ENCODE measurements around the gene GREM2. TPM values are rescaled to one million over a fixed set of nuclear protein-coding genes. Genes with fewer than 3 reads are reported as not detected.

Gene GREM2
- total RNA-seq, 2 experiments from 2014 or later = 0.07 TPM

GRCh38 chr1:240630409-240630808, 18.5 kb upstream of the GREM2 start:
- H3K27me3 Mint-ChIP-seq = peaks cover 1% of the 10 kb centered on the region
- H3K36me3 Mint-ChIP-seq (ENCODE audit: low read depth) = no peaks in the 10 kb centered on the region
- CTCF ChIA-PET = no interaction called here
- peaks cover 2% of the 10 kb centered on the region for H3K9me3 Mint-ChIP-seq (ENCODE audit: low read depth)
- DNase-seq (no peak), ATAC-seq (no peak)
- H3K4me3 Mint-ChIP-seq = no peak overlapping the region
- no peaks in the 10 kb centered on the region for H3K4me1 Mint-ChIP-seq
- no peak overlapping the region for H3K27ac Mint-ChIP-seq
- POLR2A ChIA-PET = no interaction called here
- intact Hi-C loops (cut with DNase I, micrococcal nuclease) = no loop called here

- Mint-ChIP-seq H3K27me3 (peaks cover 2% of the 10 kb centered on the region), H3K27ac (no peak overlapping the region), H3K4me3 (no peak overlapping the region), H3K4me1 (no peaks in the 10 kb centered on the region), H3K36me3 (ENCODE audit: low read depth) (no peaks in the 10 kb centered on the region), H3K9me3 (ENCODE audit: low read depth) (no peaks in the 10 kb centered on the region)
- no peak for ATAC-seq
- CTCF ChIA-PET = no interaction called here
- intact Hi-C loops (cut with DNase I, micrococcal nuclease) = no loop called here
- POLR2A ChIA-PET = no interaction called here
- no peak for DNase-seq
Observed at GRCh38 chr1:240621249-240621648, 9.3 kb upstream of the GREM2 start.

DNA sequence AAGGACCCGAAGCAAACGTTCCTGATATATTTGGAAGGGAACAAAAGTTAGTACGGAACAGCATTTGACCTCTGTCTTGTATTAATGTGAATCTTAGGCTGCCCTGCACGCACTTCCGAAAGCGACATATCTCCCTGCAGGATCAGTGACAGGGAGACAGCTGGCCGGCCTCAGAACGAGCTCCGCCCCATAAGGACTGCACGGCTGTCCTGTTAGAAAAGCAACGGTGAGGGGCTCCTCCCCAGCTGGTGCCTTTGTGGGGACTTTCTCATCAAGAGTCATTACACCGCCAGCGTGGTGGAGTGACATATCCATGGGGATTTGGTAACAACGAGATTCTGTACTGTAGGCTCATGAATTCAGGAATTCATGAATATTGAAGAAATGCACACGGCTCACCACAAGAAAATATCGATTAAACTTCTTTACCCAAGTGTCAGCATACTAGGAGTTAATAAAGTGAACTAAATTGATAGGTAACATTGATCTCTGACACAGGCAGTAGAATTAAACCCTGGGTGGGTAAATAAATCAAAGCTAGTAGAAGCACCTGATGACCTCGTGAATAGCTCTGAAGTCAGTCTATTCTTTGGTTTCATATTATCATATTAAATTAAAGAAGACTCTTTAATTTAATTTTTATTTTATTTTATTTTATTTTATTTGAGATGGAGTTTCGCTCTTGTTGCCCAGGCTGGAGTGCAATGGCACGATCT, 8.1 kb upstream of the GREM2 start:
- Mint-ChIP-seq H3K27me3 (peaks cover 2% of the 10 kb centered on the region), H3K9me3 (ENCODE audit: low read depth) (no peaks in the 10 kb centered on the region), H3K4me1 (no peaks in the 10 kb centered on the region), H3K4me3 (no peak overlapping the region), H3K36me3 (ENCODE audit: low read depth) (no peaks in the 10 kb centered on the region), H3K27ac (no peak overlapping the region)
- CTCF ChIA-PET = no interaction called here
- DNase-seq (no peak), ATAC-seq (no peak)
- intact Hi-C loops (cut with DNase I, micrococcal nuclease) = no loop called here
- POLR2A ChIA-PET = no interaction called here

DNA sequence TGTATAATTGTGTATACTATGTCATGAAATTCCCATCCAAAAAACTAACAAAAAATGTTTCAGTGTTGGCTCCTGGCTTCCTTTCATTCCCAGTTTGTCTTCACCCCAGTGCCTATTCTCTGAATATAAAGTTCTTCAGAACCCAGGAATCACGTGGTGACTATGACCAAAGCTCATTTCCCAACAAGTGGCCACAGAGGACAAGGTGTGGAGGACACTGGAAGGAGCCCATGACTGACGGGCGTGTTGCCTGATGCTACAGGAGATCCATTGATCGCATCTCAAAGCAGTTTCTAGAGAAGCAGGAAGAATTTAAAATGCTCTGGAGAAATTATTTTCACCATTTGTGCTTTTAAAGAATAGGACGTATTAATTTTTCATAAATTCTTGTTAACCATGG, 7.4 kb upstream of the GREM2 start:
- peaks cover 4% of the 10 kb centered on the region for H3K27me3 Mint-ChIP-seq
- no peak overlapping the region for H3K27ac Mint-ChIP-seq
- ChIA-PET CTCF (no interaction called here), POLR2A (no interaction called here)
- no peaks in the 10 kb centered on the region for H3K9me3 Mint-ChIP-seq (ENCODE audit: low read depth)
- no peaks in the 10 kb centered on the region for H3K4me1 Mint-ChIP-seq
- no peaks in the 10 kb centered on the region for H3K36me3 Mint-ChIP-seq (ENCODE audit: low read depth)
- no peak for ATAC-seq
- intact Hi-C loops (cut with DNase I, micrococcal nuclease) = no loop called here
- no peak for DNase-seq
- H3K4me3 Mint-ChIP-seq = no peak overlapping the region

- DNase-seq (no peak), ATAC-seq (no peak)
- Mint-ChIP-seq H3K27me3 (peaks cover 4% of the 10 kb centered on the region), H3K9me3 (ENCODE audit: low read depth) (no peaks in the 10 kb centered on the region), H3K4me1 (no peaks in the 10 kb centered on the region), H3K4me3 (no peak overlapping the region), H3K27ac (no peak overlapping the region), H3K36me3 (ENCODE audit: low read depth) (no peaks in the 10 kb centered on the region)
- ChIA-PET POLR2A (no interaction called here), CTCF (no interaction called here)
- intact Hi-C loops (cut with DNase I, micrococcal nuclease) = no loop called here
Observed at GRCh38 chr1:240618946-240619345, 7.0 kb upstream of the GREM2 start.

GRCh38 chr1:240616018-240616417, 4.1 kb upstream of the GREM2 start:
- Mint-ChIP-seq H3K36me3 (ENCODE audit: low read depth) (no peaks in the 10 kb centered on the region), H3K27ac (no peak overlapping the region), H3K9me3 (ENCODE audit: low read depth) (no peaks in the 10 kb centered on the region), H3K4me3 (no peak overlapping the region), H3K27me3 (peaks cover 25% of the 10 kb centered on the region), H3K4me1 (peaks cover 25% of the 10 kb centered on the region)
- intact Hi-C loops (cut with DNase I, micrococcal nuclease) = no loop called here
- POLR2A ChIA-PET = no interaction called here
- ATAC-seq (no peak), DNase-seq (no peak)
- CTCF ChIA-PET = no interaction called here

GRCh38 chr1:240613356-240614142, 1.6 kb upstream of the GREM2 start:
- ChIA-PET POLR2A (no interaction called here), CTCF (no interaction called here)
- intact Hi-C loops (cut with DNase I, micrococcal nuclease) = loop anchor here in 1 of 2 experiments (5.0 kb wide), 1 partner anchor 421 kb away; no protein-coding TSS in a partner anchor
- Mint-ChIP-seq H3K27ac (no peak overlapping the region), H3K9me3 (ENCODE audit: low read depth) (no peaks in the 10 kb centered on the region), H3K4me3 (no peak overlapping the region), H3K4me1 (peaks cover 25% of the 10 kb centered on the region), H3K27me3 (peaks cover 37% of the 10 kb centered on the region), H3K36me3 (ENCODE audit: low read depth) (no peaks in the 10 kb centered on the region)
- DNase-seq = no peak
- ATAC-seq = no peak

DNA sequence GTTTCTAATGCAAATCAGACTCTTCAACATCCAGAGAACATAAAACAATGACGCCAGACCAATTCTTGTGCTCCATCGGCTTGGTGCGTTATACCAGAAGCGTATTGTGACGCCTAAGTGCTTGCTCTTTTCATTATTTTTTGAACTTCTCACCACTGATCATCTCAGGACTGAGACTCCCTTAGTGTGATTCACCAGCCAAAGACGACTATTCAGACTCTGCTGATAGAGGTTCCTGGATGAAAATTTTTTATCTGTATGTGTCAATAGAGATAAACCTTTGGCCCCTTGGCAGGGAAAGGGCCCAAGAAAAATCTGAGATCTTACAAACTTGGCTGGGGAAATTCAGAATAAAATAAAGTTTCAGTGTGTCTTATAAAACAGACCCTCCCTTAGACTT, 856 bp upstream of the GREM2 start:
- POLR2A ChIA-PET = no interaction called here
- no peak overlapping the region for H3K27ac Mint-ChIP-seq
- ATAC-seq (no peak), DNase-seq (no peak)
- CTCF ChIA-PET = no interaction called here
- H3K9me3 Mint-ChIP-seq (ENCODE audit: low read depth) = no peaks in the 10 kb centered on the region
- H3K36me3 Mint-ChIP-seq (ENCODE audit: low read depth) = no peaks in the 10 kb centered on the region
- H3K27me3 Mint-ChIP-seq = peaks cover 37% of the 10 kb centered on the region
- intact Hi-C loops (cut with DNase I, micrococcal nuclease) = loop anchor here in 1 of 2 experiments (5.0 kb wide), 1 partner anchor 421 kb away; no protein-coding TSS in a partner anchor
- H3K4me1 Mint-ChIP-seq = peaks cover 25% of the 10 kb centered on the region
- no peak overlapping the region for H3K4me3 Mint-ChIP-seq

DNA sequence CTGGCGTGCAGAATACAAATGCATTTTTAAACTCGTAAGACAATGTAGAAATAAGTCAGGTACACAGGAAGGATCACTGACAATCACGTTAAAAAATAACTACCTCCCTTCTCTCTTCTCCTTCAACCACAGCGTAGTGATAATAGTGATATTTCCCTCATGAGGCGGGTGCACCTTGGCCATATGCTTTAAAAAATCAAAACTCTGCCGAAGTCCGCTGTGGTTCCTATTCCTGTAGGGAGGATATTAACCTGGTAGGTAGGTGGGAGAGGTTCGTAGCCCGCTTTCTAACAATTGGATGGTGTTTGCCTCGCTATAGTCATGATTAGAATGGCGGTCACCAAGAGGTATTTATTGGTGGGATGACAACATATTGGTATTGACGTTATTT, 732 bp downstream of the GREM2 start:
- no peaks in the 10 kb centered on the region for H3K36me3 Mint-ChIP-seq (ENCODE audit: low read depth)
- DNase-seq = no peak
- H3K4me3 Mint-ChIP-seq = peak overlapping the region; percentile 75
- peaks cover 37% of the 10 kb centered on the region for H3K27me3 Mint-ChIP-seq
- ChIA-PET CTCF (no interaction called here), POLR2A (no interaction called here)
- ATAC-seq = no peak
- no peaks in the 10 kb centered on the region for H3K9me3 Mint-ChIP-seq (ENCODE audit: low read depth)
- intact Hi-C loops (cut with DNase I, micrococcal nuclease) = loop anchor here in 1 of 2 experiments (5.0 kb wide), 1 partner anchor 419 kb away; no protein-coding TSS in a partner anchor
- peaks cover 25% of the 10 kb centered on the region for H3K4me1 Mint-ChIP-seq
- no peak overlapping the region for H3K27ac Mint-ChIP-seq

- Mint-ChIP-seq H3K36me3 (ENCODE audit: low read depth) (no peaks in the 10 kb centered on the region), H3K4me3 (no peak overlapping the region), H3K9me3 (ENCODE audit: low read depth) (no peaks in the 10 kb centered on the region), H3K4me1 (peaks cover 25% of the 10 kb centered on the region), H3K27me3 (peaks cover 37% of the 10 kb centered on the region), H3K27ac (no peak overlapping the region)
- intact Hi-C loops (cut with DNase I, micrococcal nuclease) = loop anchor here in 1 of 2 experiments (5.0 kb wide), 1 partner anchor 418 kb away; no protein-coding TSS in a partner anchor
- DNase-seq (no peak), ATAC-seq (no peak)
- CTCF ChIA-PET = interaction anchor here (0.7 kb wide), 1 partner anchor 37 kb away, joined by 3 read pairs; no protein-coding TSS in a partner anchor
- POLR2A ChIA-PET = no interaction called here
Observed at GRCh38 chr1:240610636-240611035, 1.3 kb downstream of the GREM2 start.

DNA sequence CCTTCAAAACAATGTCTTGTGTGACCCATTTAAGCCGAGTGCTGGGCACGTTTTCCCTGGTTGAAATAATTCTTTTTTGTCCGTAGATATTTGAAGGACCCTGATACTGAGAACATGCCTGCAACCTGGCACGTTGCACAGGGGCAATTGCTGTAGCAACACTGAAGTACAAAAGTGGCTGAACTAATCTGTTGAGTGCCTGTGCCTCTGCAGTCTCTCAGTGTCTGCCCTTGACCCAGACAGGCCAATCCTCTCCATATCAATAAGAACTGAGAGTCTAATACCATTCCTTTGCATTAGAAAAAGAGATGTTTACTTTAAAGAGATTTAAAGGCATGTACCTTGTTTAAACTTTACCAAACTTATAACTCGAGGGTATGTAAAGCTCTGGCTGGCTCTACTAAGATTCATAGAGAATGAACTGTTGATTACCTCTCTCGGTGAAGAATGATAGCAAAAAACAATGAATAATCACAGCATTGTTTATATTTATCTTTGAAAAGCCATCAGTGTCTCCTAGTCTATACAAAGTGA, 2.4 kb downstream of the GREM2 start:
- Mint-ChIP-seq H3K4me3 (no peak overlapping the region), H3K27me3 (peaks cover 34% of the 10 kb centered on the region), H3K27ac (no peak overlapping the region), H3K36me3 (ENCODE audit: low read depth) (no peaks in the 10 kb centered on the region), H3K9me3 (ENCODE audit: low read depth) (no peaks in the 10 kb centered on the region), H3K4me1 (peaks cover 25% of the 10 kb centered on the region)
- no peak for DNase-seq
- no peak for ATAC-seq
- ChIA-PET CTCF (no interaction called here), POLR2A (no interaction called here)
- intact Hi-C loops (cut with DNase I, micrococcal nuclease) = loop anchor here (5.0 kb wide), 2 partner anchors 152 to 417 kb away; no protein-coding TSS in a partner anchor

- Mint-ChIP-seq H3K9me3 (ENCODE audit: low read depth) (no peaks in the 10 kb centered on the region), H3K27ac (no peak overlapping the region), H3K4me1 (peaks cover 24% of the 10 kb centered on the region), H3K27me3 (peaks cover 33% of the 10 kb centered on the region), H3K4me3 (no peak overlapping the region), H3K36me3 (ENCODE audit: low read depth) (no peaks in the 10 kb centered on the region)
- ChIA-PET CTCF (interaction anchor here (0.6 kb wide), 1 partner anchor 55 kb away, joined by 3 read pairs; no protein-coding TSS in a partner anchor), POLR2A (no interaction called here)
- ATAC-seq (no peak), DNase-seq (peak; percentile 8)
- intact Hi-C loops (cut with DNase I, micrococcal nuclease) = loop anchor here (5.0 kb wide), 2 partner anchors 151 to 416 kb away; no protein-coding TSS in a partner anchor
Observed at GRCh38 chr1:240608707-240609106, 3.2 kb downstream of the GREM2 start.

Measured in activated CD4-positive, alpha-beta T cell treated with anti-CD3 and anti-CD28 coated beads for 36 hours (primary cell).